AG10803 (cell line): Measurements from ENCODE around the gene PPIC.
"Not testable (repeated sequence)": the region's sequence is repeated elsewhere in the genome, so short reads cannot be mapped to it uniquely, and the experiment has no call there.

Experiments used
- DNase-seq: peaks from one replicate; pipeline ENCODE4 v3.0.0; 2010; ENCODE audit warnings: low read depth
- H3K4me3 ChIP-seq: 2 replicates; pipeline ENCODE4 v1.5.1; 2011; ENCODE audit warnings: mild to moderate bottlenecking, low read length, control low read depth
- CTCF ChIP-seq: conservative IDR thresholded peaks from 2 replicates; pipeline ENCODE4 v1.5.1; 2011; ENCODE audit warnings: mild to moderate bottlenecking, low read length, control low read depth, inconsistent platforms

The PPIC gene

GRCh38 chr5:122978644-122979297, 57.8 kb downstream of the PPIC start:
- H3K4me3 ChIP-seq: no peak overlapping the region
- no peak for TF ChIP-seq CTCF
- DNase-seq: no peak

- no peak overlapping the region for H3K4me3 ChIP-seq
- no peak for DNase-seq
- no peak for TF ChIP-seq CTCF
These were observed 58.5 kb downstream of the PPIC start for GRCh38 chr5:122978068-122978467.

GRCh38 chr5:122977319-122977718, 59.2 kb downstream of the PPIC start:
- no peak for DNase-seq

GRCh38 chr5:122974251-122974650, 62.3 kb downstream of the PPIC start:
- DNase-seq, H3K4me3 ChIP-seq: not testable (repeated sequence)

More at GRCh38 chr5:122977319-122977718, 59.2 kb downstream of the PPIC start:
- no peak for TF ChIP-seq CTCF
- H3K4me3 ChIP-seq: no peak overlapping the region

- not testable (repeated sequence) for DNase-seq, H3K4me3 ChIP-seq
These were observed 62.8 kb downstream of the PPIC start for GRCh38 chr5:122973759-122974158.
